ENCODE data around the gene NKX1-2.

DNA sequence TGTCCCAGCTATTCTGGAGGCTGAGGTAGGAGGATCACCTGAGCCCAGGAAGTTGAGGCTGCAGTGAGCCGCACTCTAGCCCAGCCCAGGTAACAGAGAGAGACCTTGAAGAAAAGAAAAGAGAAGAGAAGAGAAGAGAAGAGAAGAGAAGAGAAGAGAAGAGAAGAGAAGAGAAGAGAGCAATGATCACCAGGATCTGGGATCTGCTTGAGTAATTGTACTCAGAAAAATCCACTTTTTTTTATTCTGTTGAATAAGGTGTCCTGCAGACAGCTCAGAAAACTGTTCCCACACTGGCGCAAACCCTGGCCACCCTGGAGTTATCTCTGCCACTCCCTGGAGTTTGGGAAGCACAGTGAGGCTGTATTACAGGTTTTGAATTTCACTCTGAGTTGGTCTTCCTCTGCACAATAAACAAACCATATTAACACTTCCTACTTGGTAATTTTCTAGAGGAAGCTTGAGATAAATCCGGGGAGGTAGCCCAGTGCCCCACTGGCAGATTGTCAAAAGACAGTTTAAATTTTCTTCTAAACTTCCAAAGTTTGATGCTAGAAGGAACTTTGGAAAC lies 21.5 kb downstream of the NKX1-2 start:
- TF ChIP-seq, protein P1, sequence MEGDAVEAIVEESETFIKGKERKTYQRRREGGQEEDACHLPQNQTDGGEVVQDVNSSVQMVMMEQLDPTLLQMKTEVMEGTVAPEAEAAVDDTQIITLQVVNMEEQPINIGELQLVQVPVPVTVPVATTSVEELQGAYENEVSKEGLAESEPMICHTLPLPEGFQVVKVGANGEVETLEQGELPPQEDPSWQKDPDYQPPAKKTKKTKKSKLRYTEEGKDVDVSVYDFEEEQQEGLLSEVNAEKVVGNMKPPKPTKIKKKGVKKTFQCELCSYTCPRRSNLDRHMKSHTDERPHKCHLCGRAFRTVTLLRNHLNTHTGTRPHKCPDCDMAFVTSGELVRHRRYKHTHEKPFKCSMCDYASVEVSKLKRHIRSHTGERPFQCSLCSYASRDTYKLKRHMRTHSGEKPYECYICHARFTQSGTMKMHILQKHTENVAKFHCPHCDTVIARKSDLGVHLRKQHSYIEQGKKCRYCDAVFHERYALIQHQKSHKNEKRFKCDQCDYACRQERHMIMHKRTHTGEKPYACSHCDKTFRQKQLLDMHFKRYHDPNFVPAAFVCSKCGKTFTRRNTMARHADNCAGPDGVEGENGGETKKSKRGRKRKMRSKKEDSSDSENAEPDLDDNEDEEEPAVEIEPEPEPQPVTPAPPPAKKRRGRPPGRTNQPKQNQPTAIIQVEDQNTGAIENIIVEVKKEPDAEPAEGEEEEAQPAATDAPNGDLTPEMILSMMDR (IDR thresholded peaks at IDR 0.05; ENCODE audit: insufficient read depth, low read length): no peak
- TF ChIP-seq POLR2AphosphoS5 (IDR thresholded peaks at IDR 0.05; ENCODE audit: low read depth) (no peak), SPI1 (IDR thresholded peaks at IDR 0.05; ENCODE audit: borderline replicate concordance, low read depth) (no peak)
- TF ChIP-seq, protein P2, sequence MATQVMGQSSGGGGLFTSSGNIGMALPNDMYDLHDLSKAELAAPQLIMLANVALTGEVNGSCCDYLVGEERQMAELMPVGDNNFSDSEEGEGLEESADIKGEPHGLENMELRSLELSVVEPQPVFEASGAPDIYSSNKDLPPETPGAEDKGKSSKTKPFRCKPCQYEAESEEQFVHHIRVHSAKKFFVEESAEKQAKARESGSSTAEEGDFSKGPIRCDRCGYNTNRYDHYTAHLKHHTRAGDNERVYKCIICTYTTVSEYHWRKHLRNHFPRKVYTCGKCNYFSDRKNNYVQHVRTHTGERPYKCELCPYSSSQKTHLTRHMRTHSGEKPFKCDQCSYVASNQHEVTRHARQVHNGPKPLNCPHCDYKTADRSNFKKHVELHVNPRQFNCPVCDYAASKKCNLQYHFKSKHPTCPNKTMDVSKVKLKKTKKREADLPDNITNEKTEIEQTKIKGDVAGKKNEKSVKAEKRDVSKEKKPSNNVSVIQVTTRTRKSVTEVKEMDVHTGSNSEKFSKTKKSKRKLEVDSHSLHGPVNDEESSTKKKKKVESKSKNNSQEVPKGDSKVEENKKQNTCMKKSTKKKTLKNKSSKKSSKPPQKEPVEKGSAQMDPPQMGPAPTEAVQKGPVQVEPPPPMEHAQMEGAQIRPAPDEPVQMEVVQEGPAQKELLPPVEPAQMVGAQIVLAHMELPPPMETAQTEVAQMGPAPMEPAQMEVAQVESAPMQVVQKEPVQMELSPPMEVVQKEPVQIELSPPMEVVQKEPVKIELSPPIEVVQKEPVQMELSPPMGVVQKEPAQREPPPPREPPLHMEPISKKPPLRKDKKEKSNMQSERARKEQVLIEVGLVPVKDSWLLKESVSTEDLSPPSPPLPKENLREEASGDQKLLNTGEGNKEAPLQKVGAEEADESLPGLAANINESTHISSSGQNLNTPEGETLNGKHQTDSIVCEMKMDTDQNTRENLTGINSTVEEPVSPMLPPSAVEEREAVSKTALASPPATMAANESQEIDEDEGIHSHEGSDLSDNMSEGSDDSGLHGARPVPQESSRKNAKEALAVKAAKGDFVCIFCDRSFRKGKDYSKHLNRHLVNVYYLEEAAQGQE (IDR thresholded peaks at IDR 0.05; ENCODE audit: insufficient replicate concordance, low read depth): no peak

Measured in HL-60 (cell line).